Stimulated activated CD8-positive, alpha-beta memory T cell treated with anti-CD3 and anti-CD28 coated beads, Interleukin-2, amount 100 ng/mL, for 48 hours (primary cell): ENCODE results near the gene IGF2R.
"Not testable (repeated sequence)": the region's sequence is repeated elsewhere in the genome, so short reads cannot be mapped to it uniquely, and the experiment has no call there.

ENCODE experiments used
- DNase-seq, 2 donors: peaks; one replicate each; pipeline ENCODE4 v3.0.0-alpha.2; 2020; ENCODE audit warnings: low read depth in 2 of 2

IGF2R gene, protein sequence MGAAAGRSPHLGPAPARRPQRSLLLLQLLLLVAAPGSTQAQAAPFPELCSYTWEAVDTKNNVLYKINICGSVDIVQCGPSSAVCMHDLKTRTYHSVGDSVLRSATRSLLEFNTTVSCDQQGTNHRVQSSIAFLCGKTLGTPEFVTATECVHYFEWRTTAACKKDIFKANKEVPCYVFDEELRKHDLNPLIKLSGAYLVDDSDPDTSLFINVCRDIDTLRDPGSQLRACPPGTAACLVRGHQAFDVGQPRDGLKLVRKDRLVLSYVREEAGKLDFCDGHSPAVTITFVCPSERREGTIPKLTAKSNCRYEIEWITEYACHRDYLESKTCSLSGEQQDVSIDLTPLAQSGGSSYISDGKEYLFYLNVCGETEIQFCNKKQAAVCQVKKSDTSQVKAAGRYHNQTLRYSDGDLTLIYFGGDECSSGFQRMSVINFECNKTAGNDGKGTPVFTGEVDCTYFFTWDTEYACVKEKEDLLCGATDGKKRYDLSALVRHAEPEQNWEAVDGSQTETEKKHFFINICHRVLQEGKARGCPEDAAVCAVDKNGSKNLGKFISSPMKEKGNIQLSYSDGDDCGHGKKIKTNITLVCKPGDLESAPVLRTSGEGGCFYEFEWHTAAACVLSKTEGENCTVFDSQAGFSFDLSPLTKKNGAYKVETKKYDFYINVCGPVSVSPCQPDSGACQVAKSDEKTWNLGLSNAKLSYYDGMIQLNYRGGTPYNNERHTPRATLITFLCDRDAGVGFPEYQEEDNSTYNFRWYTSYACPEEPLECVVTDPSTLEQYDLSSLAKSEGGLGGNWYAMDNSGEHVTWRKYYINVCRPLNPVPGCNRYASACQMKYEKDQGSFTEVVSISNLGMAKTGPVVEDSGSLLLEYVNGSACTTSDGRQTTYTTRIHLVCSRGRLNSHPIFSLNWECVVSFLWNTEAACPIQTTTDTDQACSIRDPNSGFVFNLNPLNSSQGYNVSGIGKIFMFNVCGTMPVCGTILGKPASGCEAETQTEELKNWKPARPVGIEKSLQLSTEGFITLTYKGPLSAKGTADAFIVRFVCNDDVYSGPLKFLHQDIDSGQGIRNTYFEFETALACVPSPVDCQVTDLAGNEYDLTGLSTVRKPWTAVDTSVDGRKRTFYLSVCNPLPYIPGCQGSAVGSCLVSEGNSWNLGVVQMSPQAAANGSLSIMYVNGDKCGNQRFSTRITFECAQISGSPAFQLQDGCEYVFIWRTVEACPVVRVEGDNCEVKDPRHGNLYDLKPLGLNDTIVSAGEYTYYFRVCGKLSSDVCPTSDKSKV (N-terminal part only)

DNA sequence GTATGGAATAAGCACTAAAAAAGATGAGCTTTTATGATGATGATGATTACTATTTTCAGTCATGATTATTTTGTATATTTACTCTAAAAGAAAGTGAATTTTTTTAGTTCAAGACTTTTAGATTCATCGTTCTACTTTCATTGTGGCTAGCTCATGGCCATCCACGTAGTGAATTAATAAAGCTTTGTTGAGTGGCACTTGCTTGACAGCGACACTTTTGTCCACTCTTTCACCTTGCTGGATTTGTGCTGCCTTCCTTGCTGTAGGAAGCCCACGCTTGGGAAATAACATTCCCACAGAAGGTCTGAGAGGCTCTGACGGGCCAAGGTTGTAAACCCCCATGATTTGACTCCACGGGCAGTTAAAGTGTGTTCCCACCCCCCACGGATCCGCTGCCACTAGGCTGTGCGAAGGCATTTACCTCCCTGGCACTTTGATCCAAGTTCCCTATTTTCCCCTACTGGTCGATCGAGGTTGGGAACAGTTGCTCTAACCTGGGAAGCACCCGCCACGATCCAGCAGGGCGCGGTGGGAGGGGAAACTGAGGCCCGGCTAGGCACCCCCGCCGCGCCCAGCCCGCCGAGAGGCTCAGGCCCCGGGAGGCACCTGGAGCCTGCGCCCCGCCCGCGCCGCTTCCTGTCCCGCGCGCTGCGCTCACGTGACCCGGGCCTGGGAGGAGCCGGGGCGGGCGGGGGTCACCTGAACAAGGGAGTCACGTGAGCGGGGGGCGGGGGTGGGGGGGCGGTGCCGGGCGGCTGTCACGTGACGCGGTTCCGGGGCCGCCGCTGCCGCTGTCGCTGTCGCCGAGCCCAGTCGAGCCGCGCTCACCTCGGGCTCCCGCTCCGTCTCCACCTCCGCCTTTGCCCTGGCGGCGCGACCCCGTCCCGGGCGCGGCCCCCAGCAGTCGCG is at the start of gene IGF2R:
Gene IGF2R (plus strand): TSS at position 788 of the 909 bp plus-strand sequence. CDS start 165 bp downstream, outside the sequence.
- peak; percentile 90 to 94 for DNase-seq

DNA sequence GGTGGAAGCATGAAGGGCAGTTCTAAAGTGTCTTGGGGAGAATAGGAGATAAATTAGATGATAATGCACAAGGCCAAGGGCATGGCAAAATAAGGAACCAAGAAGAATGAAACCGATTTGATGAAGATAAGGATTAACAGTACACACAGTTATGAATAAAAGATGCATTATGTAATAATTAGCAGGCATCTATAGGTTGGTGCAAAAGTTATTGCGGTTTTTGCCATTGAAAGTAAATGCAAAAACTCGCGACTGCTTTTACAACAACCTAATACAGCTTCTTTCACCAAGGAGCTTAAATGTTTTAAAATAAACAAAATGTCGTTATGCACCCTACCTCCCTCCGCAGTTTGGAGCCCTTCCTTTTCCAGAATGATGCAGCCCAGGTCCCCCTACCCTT is 49.1 kb upstream of the IGF2R start:
- no peak for DNase-seq

DNA sequence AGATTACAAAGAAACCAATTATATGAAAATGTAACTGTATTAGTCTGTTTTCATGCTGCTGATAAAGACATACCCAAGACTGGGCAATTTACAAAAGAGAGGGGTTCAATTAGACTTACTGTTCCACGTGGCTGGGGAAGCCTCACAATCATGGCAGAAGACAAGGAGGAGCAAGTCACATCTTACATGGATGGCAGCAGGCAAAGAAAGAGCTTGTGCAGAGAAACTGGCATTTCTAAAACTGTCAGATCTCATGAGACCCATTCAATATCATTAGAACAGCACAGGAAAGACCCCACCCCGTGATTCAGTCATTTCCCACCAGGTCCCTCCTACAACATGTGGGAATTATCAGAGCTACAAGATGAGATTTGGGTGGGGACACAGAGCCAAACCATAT is 44.7 kb upstream of the IGF2R start:
- DNase-seq = not testable (repeated sequence)

DNA sequence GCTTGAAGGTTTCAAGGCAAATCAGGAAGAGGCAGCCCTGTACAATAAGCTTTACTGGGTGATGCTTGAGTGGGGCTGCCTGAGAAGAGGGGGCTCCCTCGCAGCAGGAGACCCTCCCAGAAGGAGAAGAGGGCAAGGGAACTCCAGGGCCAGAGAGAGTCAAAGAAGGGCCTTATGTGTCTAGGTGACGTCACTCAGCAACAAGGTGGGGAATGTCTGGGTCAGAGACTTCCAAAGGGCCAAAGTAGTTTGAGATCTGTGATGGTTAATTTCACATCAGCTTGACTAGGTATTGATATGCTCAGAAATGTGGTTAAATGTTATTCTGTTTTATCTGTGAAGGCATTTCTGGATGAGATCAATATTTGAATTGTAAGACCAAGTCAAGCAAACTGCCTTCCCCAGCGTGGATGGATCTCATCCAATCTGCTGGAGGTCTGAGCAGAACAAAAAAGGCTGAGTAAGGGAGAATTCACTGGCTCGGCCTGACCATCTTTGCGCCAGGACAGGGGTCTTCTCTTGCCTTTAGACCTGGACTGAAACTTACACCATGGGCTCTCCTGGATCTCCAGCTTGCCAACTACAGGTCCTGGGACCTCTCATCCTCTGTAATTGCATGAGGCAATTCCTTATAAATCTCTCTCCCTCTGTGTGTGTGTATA is 42.2 kb upstream of the IGF2R start:
- no peak for DNase-seq

DNA sequence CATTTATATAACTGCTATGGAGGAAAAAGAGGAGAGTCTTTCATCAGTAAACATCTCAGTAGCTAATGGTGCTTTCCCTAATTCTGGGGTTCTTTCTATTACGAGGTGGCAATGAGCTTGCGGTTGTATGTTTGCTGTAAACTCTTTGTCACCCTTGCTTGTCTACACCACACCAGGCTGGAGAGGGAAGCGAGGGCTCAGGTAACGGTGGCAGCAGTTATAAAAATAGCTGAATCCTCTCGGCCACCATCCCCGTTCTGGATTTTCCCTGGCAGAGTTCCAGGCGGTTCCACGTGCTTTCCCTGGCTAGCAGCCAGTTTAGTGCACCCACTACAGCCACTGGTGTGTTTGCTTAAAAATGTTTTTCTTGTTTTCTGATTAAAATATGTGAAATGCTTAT is 39.1 kb upstream of the IGF2R start:
- no peak for DNase-seq

DNA sequence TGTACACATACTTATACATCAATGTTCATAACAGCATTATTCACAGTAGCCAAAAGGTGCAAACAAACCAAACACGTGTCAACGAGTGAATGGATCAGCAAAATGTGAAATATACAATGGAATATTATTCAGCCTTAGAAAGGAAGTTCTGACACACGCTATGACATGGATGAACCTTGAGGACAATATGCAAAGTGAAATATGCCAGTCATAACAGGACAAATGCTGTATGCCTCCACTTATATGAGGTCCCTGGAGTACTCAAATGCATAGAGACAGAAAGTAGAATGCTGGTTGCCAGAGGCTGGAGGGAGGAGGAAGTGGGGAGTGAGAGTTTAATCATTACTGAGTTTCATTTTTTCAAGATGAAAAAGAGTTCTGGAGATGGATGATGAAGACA is 37.8 kb upstream of the IGF2R start:
- DNase-seq = no peak

DNA sequence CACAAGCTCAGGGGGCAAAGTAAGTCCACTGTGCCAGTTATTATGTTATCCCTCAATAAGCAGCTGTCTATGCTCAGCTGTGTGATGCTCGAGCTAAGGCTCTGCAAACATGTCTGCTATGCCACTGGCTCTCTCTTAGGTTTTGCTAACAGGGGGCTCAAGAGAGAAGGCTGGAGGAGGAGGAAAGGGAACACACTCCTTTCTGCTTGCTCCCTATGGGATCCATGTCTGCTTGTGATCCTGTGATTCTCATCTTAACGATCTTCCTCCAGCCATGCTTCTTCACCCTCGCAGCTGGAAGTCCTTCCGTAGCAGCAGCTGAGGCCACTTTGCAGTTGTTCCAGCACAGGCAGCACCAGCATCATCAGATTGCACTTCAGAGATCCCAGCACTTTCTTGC is 37.0 kb upstream of the IGF2R start:
- no peak for DNase-seq

DNA sequence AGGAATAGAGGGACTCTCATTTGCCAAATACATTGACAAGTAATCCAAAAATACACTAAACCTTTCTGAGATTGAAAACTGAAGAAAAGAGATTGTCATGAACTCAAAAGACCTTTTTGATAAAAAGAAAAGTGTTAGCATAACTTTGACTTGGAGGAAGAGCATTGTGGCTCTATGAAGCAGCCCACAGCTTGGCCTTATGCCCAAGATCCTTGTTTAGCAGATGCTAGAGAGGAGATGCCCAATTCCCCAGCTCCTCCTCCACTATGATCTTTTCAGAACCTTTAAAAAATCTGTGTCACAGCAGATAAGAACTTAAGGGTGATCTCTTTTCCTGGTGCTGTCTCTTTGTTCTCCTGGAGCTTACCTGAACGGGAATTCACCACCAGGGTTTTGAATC is 35.8 kb upstream of the IGF2R start:
- DNase-seq = no peak

DNA sequence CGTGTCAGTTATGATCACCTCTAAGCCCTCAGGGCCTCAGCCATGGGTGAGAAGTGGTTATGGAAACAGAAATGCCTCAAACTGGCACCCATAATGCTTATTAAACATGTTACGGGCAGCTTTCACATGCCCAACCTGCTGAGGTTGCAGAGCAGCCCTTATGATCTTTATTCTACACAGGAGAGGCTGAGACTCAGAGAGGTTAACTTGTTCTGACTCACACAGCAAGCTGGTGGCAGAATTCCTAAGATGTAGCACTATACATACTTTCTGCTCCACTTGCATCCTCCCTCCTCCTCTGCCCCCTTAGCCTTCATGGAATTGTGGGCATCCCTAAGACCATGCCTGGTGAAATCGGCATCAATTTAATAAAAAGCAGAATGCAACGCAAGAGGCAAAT is 34.7 kb upstream of the IGF2R start:
- DNase-seq = no peak

DNA sequence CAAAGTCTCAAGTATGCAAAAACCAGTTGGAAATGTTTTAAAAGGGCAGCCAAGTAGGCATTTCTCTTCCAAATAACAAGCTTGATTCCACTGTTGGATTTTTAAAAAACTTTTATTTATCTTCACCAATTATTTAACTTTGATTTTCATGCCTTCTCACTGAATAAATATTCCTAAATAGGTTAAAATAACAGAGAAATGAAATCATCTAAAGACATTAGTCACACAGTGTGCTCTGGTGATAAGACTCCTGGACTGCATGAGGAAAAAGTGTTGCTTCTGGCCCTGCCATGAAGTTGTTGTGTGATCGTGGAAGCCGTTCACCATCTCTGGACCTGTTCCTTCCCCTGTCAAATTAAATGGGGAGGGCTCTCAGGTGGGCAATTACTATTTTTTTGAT is 33.8 kb upstream of the IGF2R start:
- no peak for DNase-seq

DNA sequence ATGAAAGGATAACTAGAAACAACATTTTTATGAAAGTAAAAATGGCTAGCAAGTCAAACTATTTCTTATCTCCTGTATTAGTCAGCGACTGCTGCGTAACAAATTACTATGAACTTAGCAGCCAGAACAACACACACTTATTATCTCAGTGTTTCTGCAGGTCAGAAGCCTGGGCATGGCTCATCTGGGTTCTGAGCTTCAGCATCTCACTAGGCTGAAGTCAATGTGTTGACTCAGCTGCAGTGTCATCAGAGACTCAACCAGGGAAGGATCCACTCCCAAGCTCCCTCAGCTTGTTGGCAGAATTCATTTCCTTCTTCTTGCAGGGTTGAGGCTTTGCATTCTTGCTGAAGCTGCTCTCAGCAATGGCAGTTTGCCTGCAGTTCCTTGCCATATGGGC is 33.2 kb upstream of the IGF2R start:
- DNase-seq = no peak

DNA sequence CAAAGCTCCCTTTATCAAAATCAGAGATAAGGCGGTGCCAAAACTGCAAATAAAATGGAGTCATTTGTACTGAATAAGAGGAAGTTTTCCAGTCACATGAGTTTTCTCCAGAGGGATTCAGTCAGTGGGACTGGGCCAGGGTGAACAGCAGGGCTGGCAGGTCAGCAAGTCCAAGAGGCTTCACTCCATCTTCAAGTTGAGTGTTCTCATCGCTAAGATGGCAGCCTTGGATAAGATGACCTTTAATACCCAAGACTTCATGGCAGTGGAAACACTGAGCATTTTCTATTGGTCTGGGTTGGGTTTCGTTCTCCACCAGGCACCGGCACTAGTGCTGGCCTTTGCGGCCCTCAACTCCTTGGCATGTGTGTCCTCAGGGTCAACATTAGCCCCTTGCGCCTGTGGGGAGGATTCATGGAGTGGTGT is 29.3 kb upstream of the IGF2R start:
- DNase-seq = no peak

DNA sequence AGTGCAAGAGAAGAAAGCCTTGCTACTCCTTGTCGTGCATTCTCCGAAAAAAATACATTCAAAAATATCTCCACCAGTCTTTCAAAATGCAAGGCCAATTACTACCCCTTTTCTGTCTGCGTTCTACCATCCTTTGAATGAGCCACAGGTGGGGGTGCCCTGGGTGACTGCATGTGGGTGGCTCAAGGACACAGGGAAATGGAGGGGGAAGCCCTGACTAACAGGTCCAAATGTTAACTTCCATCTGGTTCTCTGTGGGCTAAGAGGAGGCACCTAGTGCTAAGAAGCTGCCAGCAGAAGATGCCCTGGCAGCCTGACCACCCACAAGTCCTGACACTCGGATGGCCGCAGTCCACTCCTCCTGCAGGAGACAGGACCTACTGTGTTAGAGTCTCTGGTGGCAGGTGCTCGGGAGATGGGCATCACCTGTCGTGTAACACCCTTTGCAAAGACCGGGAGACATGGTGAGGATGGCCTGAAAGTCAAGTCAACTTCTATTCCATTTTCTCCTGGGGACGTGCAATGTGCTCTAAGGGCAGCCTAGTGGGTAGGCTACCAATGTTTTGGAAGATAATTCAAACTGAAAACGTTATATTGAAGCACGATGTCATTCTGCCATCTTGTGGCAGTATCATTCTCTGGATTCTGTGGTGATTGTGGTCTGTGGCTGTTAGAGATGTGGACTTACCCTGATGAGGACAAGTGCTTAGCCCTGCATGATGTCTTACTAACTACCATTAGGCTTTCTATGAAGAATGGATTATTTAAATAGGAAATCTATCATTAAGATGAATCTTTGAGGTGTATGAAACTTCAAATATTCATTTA is 27.4 kb upstream of the IGF2R start:
- DNase-seq = no peak

DNA sequence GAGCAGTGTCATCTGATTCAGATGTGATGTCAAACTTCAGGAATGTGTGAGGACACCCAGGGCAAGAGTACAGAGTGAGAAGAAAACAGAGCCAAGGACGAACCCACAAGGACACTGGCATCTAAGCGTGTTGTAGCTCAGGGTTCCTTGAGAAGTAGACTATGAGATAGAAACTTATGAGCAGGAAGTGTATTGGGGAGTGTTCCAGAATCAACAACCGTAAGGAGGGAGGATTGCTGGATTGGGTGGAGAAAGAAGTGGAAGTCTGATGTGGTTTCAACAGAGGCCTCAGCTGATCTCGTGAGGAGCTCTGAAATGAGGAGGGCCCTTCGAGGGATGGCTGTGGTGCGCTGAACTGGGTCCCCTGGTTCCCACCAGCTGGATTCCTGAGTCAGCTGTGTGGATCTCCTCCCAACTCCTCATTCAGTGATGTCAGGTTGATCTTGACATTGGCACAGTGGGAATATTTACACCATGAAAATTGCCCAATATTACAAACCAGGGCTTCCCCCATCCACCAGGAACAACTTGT is 25.7 kb upstream of the IGF2R start:
- DNase-seq = no peak

DNA sequence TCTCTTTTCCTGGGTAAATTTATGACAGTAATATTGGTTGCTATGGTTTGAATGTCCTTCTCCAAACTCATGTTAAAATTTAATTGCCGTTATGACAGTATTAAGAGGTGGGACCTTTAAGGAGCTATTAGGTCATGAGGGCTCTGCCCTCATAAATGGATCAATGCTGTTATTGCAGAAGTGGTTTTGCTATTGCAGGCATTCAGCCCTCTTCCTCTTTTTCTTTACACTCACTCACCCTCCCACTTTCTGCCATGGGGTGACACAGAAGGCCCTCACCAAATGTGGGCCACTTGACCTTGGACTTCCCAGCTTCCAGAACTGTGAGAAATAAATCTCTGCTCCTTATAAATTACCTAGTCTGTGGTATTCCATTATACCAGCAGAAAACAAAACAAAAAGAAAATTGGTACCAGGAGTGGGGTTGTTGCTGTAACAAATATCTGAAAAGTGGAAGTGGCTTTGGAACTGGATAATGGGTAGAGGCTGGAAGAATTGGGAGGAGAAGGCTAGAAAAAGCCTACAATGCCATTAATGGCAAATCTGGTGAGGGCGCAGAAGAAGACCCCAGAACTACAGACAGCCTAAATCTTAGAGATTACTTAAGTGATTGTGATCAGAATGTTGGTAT is 24.8 kb upstream of the IGF2R start:
- no peak for DNase-seq

DNA sequence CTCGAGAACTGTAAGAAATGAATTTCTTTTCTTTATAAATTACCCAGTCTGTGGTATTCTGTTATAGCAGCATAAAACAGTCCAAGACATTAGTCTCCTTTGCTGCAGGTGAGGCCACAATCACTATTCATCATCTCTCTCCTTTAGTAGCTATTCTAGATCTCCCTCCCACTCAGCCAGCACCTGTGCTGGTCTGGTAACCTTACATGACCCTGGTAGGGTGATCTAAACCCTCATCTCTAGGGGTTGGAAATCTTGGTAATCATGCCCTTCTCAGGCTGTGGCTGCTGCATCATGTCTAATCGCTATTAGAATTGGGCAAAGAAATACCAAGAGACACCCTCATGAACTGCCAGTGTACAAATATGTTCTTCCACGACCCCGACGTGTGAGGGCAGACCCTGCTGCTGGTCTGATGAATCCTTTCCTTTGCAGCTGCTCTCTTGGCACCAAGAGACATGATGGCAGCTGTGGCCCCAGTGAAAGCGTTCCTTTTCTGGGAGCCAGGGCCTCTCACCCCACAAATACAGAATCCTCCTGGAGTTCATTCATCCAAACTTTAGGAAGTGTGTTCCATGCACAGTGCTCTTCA is 23.0 kb upstream of the IGF2R start:
- DNase-seq = no peak

DNA sequence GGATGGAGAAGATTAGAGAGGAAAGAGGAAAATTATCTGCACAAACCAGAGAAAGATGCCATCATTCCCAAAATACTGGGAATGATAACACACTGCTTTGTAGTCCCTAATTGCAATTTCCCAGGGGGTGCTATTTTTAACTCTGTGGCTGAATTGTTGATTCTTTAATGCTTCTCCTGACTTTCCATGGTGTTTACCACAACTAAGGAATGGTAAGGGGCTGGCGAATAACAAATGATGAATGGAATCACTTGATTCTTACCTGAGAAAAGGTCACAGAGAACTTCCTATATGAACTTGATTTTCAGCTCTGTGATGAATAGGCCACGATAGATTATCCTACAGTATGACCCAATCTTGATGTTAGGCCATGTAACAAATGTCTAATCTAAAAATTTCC is 22.0 kb upstream of the IGF2R start:
- no peak for DNase-seq

DNA sequence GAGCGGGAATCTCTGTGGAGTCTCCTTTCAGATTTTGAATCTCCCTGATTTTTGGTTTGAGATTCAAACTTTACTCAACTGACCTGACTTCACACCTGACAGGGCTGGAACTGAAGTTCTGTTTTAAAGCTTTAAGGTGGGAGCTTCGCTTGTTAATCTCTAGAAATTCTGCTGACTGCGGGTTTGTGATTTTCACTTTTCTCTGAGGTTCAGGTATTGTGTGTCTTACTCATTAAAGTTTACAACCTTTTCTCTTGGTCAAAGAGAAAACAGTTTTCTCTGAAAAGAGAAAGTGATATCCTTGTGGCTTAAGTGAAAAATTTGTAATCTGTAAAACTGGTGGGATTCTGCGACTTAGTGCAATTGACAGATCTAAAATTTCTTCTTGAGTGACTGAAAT is 20.7 kb upstream of the IGF2R start:
- no peak for DNase-seq
